ENCODE results near the gene ITGA1.
A peak's percentile ranks its signal among the peaks of the same experiment; 100 is the strongest.

ITGA1 gene

GRCh38 chr5:52897238-52897614 lies 109.5 kb downstream of the ITGA1 start:
- DNase-seq (ENCODE audit: low read depth), result no peak

GRCh38 chr5:52898961-52899680 lies 111.4 kb downstream of the ITGA1 start:
- DNase-seq (ENCODE audit: low read depth), result no peak

- no peak for DNase-seq (ENCODE audit: low read depth)
These were observed 115.4 kb downstream of the ITGA1 start for GRCh38 chr5:52903142-52903541.

GRCh38 chr5:52906343-52906742 lies 118.6 kb downstream of the ITGA1 start:
- DNase-seq (ENCODE audit: low read depth), result no peak

- no peak for DNase-seq (ENCODE audit: low read depth)
These were observed 119.1 kb downstream of the ITGA1 start for GRCh38 chr5:52906845-52907244.

- no peak for DNase-seq (ENCODE audit: low read depth)
These were observed 121.5 kb downstream of the ITGA1 start for GRCh38 chr5:52909192-52909591.

- no peak for DNase-seq (ENCODE audit: low read depth)
These were observed 122.4 kb downstream of the ITGA1 start for GRCh38 chr5:52910071-52910470.

GRCh38 chr5:52915176-52915875 lies 127.6 kb downstream of the ITGA1 start:
- DNase-seq (ENCODE audit: low read depth), result peak; percentile 26

- DNase-seq (ENCODE audit: low read depth), result no peak
These were observed 133.2 kb downstream of the ITGA1 start for GRCh38 chr5:52920929-52921328.

GRCh38 chr5:52922384-52922783 lies 134.7 kb downstream of the ITGA1 start:
- no peak for DNase-seq (ENCODE audit: low read depth)

GRCh38 chr5:52924456-52924855 lies 136.7 kb downstream of the ITGA1 start:
- no peak for DNase-seq (ENCODE audit: low read depth)

GRCh38 chr5:52925001-52925400 lies 137.3 kb downstream of the ITGA1 start:
- DNase-seq (ENCODE audit: low read depth), result no peak

- no peak for DNase-seq (ENCODE audit: low read depth)
These were observed 141.0 kb downstream of the ITGA1 start for GRCh38 chr5:52928689-52929088.

- DNase-seq (ENCODE audit: low read depth), result no peak
These were observed 150.5 kb downstream of the ITGA1 start for GRCh38 chr5:52938226-52938625.

GRCh38 chr5:52943285-52943684 lies 155.6 kb downstream of the ITGA1 start:
- DNase-seq (ENCODE audit: low read depth), result no peak

- DNase-seq (ENCODE audit: low read depth), result no peak
These were observed 156.1 kb downstream of the ITGA1 start for GRCh38 chr5:52943808-52944207.

GRCh38 chr5:52945040-52945439 lies 157.3 kb downstream of the ITGA1 start:
- DNase-seq (ENCODE audit: low read depth), result no peak

GRCh38 chr5:52947208-52947607 lies 159.5 kb downstream of the ITGA1 start:
- DNase-seq (ENCODE audit: low read depth), result no peak

- no peak for DNase-seq (ENCODE audit: low read depth)
These were observed 160.1 kb downstream of the ITGA1 start for GRCh38 chr5:52947851-52948250.

- DNase-seq (ENCODE audit: low read depth), result peak; percentile 25
These were observed 160.8 kb downstream of the ITGA1 start for GRCh38 chr5:52948418-52949076.

- no peak for DNase-seq (ENCODE audit: low read depth)
These were observed 163.0 kb downstream of the ITGA1 start for GRCh38 chr5:52950686-52951085.

- DNase-seq (ENCODE audit: low read depth), result no peak
These were observed 164.8 kb downstream of the ITGA1 start for GRCh38 chr5:52952483-52952882.

GRCh38 chr5:52956014-52956413 lies 168.3 kb downstream of the ITGA1 start:
- no peak for DNase-seq (ENCODE audit: low read depth)

Data from activated gamma-delta T cell treated with anti-CD3 and anti-CD28 coated beads, Interleukin-2, amount 50 U/mL, for 16 hours (primary cell).